Urinary bladder (tissue), 4 donors: ENCODE results near the gene SLC22A4. TPM values are rescaled to one million over a fixed set of nuclear protein-coding genes. Genes with fewer than 3 reads are reported as not detected.

ENCODE experiments used
- DNase-seq: peaks from one replicate; pipeline ENCODE4 v3.0.0-alpha.2; 2015; ENCODE audit errors: extremely low spot score
- H3K27ac ChIP-seq: one replicate; pipeline ENCODE4 v1.5.1; 2013; ENCODE audit warnings: low read depth, mild to moderate bottlenecking, moderate library complexity
- H3K36me3 ChIP-seq: one replicate; pipeline ENCODE4 v1.6.1; 2013; ENCODE audit warnings: mild to moderate bottlenecking, moderate library complexity; ENCODE audit not compliant: insufficient read depth
- H3K4me1 ChIP-seq: one replicate; pipeline ENCODE4 v1.6.1; 2013; ENCODE audit warnings: mild to moderate bottlenecking, moderate library complexity; ENCODE audit not compliant: insufficient read depth
- H3K4me3 ChIP-seq: one replicate; pipeline ENCODE4 v1.5.1; 2013; ENCODE audit warnings: low read depth, low read length
- WGBS: extraction: QIAGEN DNeasy Blood & Tissue Kit; methylation state at CpG from one replicate; pipeline ENCODE4 v1.1.7; 2013; 5-methylcytosine and 5-hydroxymethylcytosine counted together
- polyA plus RNA-seq: library from polyadenylated mRNA; stranded (reverse); fragments of 200-250 nt; gene quantifications from one replicate; pipeline ENCODE4 v1.2.3, GENCODE V29; 2013
- total RNA-seq: library from RNA; depleted of rRNA; stranded (reverse); fragments of >200 nt; gene quantifications from one replicate; pipeline ENCODE4 v1.2.3, GENCODE V29; 2014
- donor health status: healthy with polysubstance abuse.
- donor health status: healthy.

SLC22A4 gene
- total and polyA plus RNA-seq, 2 donors = 1.5 to 2.2 TPM

DNA sequence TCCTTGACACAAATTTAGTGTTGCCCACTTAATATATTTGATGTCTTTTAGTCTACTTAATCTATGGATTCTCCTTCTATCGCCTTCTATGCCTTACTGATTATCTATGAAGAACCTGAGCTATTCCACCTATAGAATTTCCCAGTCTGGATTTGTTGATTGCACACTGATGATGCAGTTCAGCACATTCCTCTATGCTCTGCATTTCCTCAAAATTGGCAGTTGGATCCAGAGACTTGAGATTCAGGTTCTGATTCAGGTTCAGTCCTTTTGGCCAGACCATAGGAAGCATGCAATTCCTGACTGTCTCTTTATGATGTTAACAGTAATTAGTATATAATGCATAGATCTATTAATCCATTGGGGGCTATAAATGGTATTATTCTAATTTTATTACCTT, 89.1 kb downstream of the SLC22A4 start:
- Histone ChIP-seq H3K36me3 (no peaks in the 10 kb centered on the region), H3K4me1 (peaks cover 3% of the 10 kb centered on the region), H3K27ac (no peak overlapping the region), H3K4me3 (no peak overlapping the region)
- WGBS = 99% methylated on average over 1 of the region's 1 CpG
- no peak for DNase-seq

DNA sequence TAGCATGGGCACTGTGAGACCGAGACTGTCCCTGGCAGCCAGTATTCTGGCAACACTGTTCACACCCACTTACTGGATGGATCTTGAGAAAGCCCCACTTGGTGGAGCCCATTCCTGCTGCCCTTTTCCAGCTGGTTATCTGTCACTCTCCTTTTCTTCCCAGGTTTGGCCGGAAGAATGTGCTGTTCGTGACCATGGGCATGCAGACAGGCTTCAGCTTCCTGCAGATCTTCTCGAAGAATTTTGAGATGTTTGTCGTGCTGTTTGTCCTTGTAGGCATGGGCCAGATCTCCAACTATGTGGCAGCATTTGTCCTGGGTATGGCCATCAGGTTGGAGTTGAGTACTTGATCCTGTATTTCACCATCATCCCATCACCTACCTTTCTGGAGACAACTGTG, 89.8 kb downstream of the SLC22A4 start:
- Histone ChIP-seq H3K4me3 (no peak overlapping the region), H3K27ac (no peak overlapping the region), H3K36me3 (no peaks in the 10 kb centered on the region), H3K4me1 (peaks cover 3% of the 10 kb centered on the region)
- WGBS = 94% methylated on average over 5 of the region's 5 CpGs
- no peak for DNase-seq

DNA sequence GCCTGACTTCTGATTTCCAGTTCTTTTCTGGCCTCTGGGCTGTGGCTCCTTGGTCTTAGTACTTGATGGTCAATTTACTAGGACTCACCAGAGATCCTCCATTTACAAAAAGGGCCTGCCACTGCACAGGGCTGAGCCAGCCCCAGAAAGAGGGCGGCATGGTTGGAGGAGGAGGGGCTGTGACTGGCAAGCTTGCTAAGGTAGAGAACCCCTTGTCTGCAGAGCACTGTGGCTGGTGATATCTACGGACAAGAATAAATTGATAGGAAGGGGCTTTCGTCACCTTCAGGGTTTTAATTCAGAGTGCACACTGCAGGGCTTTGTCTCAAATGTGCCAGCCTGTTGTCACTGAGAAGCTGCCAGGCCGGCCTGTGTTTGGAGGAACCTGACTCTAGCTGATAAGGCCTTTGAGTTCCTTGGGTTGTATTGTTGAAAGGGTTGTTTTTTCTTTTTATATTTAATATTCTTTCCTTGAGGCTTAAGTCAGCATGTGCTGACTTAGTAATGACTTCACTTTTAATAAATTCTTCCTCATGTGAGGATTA, 90.4 kb downstream of the SLC22A4 start:
- Histone ChIP-seq H3K27ac (no peak overlapping the region), H3K36me3 (no peaks in the 10 kb centered on the region), H3K4me1 (peaks cover 3% of the 10 kb centered on the region), H3K4me3 (no peak overlapping the region)
- 90% methylated on average over 4 of the region's 4 CpGs for WGBS
- DNase-seq = no peak

DNA sequence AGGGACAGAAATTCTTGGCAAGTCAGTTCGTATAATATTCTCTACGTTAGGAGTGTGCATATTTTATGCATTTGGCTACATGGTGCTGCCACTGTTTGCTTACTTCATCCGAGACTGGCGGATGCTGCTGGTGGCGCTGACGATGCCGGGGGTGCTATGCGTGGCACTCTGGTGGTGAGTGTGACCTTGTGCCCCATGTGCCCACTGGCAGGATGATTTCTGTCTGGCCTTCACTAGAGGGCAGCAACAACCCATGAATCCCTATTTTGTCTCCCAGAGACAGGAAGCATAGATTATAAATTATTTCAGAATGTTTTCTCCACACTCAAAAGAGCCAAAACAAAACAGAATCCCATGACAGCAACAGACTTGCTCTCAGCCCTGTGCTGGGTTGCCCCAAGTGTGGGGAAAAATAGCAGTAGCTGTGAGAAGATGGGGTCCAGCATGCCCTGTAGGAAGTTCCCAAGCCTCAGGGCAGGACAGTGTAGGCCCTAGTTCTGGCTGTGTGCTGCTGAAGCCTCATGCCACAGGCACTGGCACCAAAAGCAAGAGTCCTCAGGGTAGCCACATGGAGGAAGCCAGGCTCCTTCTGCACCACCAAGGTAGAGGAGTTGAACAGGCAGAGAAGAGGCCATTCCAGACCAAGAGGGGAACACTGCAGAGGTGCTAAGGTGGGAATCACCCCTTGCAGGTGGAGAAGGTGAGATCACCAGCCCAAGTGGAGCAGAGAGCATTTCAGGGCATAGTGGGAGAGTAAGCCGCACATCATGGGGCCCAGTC, 91.3 kb downstream of the SLC22A4 start:
- peaks cover 3% of the 10 kb centered on the region for H3K4me1 ChIP-seq
- WGBS = 43% methylated on average over 9 of the region's 9 CpGs
- no peaks in the 10 kb centered on the region for H3K36me3 ChIP-seq
- no peak for DNase-seq
- no peak overlapping the region for H3K4me3 ChIP-seq
- no peak overlapping the region for H3K27ac ChIP-seq

DNA sequence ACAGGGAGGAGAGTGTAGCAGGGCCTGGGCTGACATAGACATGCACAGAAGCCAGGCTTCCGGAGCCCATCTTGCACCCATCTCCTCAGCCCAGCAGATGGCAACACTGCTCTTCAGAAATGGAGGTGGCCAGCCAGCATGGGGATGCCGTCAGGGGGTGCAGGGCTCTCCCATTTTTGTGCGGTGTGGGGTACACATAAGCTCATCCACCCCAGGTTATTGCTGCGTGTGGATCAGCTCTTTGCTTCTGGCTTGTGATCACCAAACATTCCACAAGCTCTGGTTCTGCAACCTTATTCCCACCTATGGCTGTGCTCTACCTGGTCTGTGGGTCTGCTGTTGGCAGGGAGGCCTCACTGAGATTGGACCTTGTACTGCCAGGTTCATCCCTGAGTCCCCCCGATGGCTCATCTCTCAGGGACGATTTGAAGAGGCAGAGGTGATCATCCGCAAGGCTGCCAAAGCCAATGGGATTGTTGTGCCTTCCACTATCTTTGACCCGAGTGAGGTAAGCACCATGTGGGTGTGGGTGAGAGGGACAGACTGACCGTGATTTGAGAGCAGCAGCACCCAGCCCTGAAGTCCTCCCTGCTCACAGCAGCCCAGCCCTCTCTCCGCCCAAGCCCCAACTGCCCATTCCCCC, 92.6 kb downstream of the SLC22A4 start:
- H3K4me1 ChIP-seq = peaks cover 3% of the 10 kb centered on the region
- DNase-seq = no peak
- H3K36me3 ChIP-seq = no peaks in the 10 kb centered on the region
- peak overlapping the region; percentile 45 for H3K27ac ChIP-seq
- WGBS = 29% methylated on average over 10 of the region's 10 CpGs
- no peak overlapping the region for H3K4me3 ChIP-seq

DNA sequence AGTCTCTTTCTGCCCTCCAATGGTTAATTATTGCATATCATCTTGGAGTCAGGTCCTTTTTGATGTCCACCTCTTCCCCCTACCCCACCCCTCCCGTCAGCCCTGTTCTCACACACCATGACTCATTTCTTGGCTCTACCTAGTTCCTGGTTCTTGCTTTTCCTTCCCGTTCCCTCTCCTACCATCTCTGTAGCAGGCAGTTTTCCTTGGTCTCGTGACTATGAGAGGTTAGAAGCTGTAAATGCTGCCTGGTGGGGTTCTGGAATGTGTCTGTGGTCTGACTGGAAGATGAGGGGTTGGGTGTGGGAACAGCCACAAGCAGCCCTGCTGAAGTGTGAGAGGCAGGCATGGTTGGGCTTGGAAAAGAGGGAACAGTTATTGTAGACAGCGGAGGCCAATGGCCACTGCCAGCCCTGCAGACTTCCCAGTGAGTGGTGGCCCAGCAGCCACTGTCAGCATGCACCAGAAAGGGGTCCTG, 93.5 kb downstream of the SLC22A4 start:
- Histone ChIP-seq H3K27ac (peak overlapping the region; percentile 99), H3K4me1 (no peaks in the 10 kb centered on the region), H3K36me3 (no peaks in the 10 kb centered on the region), H3K4me3 (no peak overlapping the region)
- DNase-seq = no peak
- 14% methylated on average over 4 of the region's 4 CpGs for WGBS

DNA sequence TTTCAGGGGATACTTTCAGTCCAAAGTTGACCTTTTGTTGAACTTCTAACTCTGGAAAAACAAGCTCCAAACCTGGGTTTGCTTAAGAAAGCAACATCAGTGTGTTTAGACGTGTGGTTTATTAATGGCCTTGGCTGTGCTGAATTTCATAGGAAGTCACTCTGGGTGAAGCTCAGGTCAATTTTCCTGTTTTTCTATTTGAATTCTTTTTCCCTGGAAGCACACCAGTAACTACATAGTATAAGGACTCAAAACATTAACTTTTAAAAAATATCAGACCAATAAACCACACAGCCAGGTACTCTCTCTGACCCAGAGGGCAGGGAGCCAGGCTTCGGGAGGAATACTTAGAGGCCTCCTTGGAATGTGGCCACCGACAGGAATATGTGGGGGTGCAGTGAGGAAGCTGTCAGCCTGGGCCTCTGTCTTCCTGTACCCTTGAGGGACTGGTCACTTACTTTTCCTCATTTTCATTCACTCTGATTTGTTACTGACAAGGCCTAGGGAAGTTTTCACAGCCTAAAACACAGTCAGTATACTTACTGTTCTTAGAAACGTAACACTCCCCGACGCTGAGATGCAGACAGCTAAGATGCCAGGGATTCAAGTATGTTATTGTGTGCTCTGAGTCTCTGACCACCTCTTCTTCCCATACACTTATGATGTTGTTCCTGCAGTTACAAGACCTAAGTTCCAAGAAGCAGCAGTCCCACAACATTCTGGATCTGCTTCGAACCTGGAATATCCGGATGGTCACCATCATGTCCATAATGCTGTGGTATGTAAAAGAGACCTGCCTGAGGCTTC, 94.3 kb downstream of the SLC22A4 start:
- no peaks in the 10 kb centered on the region for H3K4me1 ChIP-seq
- no peak overlapping the region for H3K4me3 ChIP-seq
- peak overlapping the region; percentile 99 for H3K27ac ChIP-seq
- WGBS = 31% methylated on average over 8 of the region's 8 CpGs
- no peak for DNase-seq
- no peaks in the 10 kb centered on the region for H3K36me3 ChIP-seq

DNA sequence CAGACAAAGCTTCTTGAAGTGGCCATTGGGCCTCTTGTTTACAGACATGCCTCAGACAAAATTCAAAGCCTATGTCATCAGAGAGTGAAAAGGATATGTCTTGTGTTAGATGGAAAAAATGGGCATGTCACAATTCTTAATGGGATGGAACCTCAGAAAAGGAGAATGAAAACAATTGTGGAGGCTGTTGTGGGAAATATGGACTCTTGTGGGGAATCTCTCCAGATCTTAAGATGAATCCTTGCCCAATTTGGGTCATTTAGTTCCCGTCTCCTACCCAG, 94.8 kb downstream of the SLC22A4 start:
- no peak for DNase-seq
- WGBS = 91% methylated on average over 1 of the region's 1 CpG
- Histone ChIP-seq H3K4me1 (no peaks in the 10 kb centered on the region), H3K4me3 (no peak overlapping the region), H3K36me3 (no peaks in the 10 kb centered on the region), H3K27ac (peak overlapping the region; percentile 46)

DNA sequence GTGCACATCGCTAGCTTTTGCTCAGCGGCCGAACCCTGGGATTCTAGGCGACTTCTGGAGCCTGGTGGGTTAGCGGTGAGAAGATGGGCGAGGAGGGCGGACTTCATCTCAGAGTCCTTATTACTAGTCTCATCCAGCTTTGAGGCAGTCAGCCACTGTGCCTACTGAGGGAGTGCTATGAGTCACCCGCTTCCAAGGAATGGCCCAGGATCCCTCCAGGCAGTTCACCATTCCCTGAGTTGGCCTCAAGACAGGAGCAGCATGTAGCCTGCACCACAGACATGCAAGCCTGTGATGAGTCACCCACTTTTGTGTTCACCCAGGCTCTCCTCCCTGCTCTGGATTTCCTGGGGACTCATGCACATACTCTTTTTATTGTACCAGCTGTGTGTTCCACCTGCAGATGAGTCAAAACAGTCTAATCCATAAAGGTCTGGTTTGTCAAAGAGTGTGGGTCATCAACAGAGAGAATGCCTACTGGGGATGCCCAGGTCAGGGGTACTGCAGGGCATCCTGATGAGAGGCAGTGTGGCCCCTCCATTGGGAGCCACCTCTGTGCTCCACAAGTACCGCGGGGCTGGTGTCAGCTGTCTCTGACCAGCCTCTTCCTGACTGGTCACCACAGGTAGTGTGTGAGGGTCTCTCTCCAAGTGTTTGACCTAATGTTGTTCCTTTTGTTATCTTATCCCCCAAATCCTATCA, 95.5 kb downstream of the SLC22A4 start:
- Histone ChIP-seq H3K36me3 (peaks cover 5% of the 10 kb centered on the region), H3K4me1 (no peaks in the 10 kb centered on the region), H3K27ac (peak overlapping the region; percentile 46), H3K4me3 (no peak overlapping the region)
- WGBS = 94% methylated on average over 10 of the region's 10 CpGs
- no peak for DNase-seq

DNA sequence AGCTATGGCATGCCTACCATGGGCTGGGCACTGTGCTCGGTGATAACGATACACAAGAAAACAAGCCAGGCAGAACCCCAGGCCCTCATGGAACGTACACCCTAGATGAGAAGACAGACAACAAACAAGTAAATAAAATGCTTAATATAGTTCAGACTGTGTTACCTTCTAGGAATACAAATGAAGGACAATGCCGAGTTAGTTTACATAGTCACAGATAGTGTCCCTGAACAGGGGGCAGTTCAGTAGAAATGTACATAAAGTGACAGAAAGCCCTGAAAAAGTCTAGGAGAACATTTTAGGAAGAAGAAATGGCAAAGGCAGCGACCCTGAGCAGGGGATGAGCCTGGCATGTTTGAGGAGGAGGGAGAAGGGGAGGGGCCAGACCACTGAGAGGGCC, 97.1 kb downstream of the SLC22A4 start:
- Histone ChIP-seq H3K4me3 (no peak overlapping the region), H3K36me3 (peaks cover 5% of the 10 kb centered on the region), H3K27ac (no peak overlapping the region), H3K4me1 (no peaks in the 10 kb centered on the region)
- no peak for DNase-seq
- WGBS = 84% methylated on average over 5 of the region's 5 CpGs

DNA sequence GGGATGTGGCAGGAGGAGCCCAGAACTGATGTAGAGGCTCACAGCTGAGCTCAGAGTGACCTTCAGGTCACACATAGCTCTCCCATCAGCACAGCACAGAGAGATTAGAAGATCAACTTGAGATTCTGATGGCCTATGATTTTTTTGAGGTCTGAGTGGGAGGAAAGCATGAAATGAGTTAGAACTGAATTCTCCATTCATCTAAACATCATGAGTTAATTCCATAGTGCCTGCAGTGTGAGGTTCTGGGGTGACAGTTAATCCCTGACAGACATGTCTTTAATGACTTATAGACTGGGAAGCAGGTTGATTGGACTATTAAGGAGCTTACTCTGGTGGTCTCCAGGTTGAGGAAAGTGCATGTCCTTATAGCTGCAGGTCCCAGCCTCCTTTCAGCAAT, 97.7 kb downstream of the SLC22A4 start:
- Histone ChIP-seq H3K36me3 (peaks cover 5% of the 10 kb centered on the region), H3K4me1 (no peaks in the 10 kb centered on the region), H3K27ac (no peak overlapping the region), H3K4me3 (no peak overlapping the region)
- DNase-seq = no peak

DNA sequence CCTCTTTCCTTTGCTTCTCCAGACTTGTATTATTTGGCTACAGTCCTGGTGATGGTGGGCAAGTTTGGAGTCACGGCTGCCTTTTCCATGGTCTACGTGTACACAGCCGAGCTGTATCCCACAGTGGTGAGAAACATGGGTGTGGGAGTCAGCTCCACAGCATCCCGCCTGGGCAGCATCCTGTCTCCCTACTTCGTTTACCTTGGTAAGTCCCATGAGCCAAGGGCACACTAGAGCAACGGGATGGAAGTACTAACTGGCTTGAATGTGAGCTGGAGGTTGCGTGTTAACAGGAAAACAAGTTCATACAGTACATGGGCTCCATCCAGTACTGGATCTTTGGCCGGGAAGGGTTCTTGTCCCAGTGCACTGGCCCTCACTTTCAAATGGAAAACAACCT, 98.2 kb downstream of the SLC22A4 start:
- Histone ChIP-seq H3K27ac (no peak overlapping the region), H3K36me3 (peaks cover 5% of the 10 kb centered on the region), H3K4me3 (no peak overlapping the region), H3K4me1 (no peaks in the 10 kb centered on the region)
- no peak for DNase-seq
- 92% methylated on average over 8 of the region's 8 CpGs for WGBS
